Activated T-helper 2 cell treated with anti-CD3 and anti-CD28 coated beads, Interferon-gamma antibody, Interleukin-2, Interleukin-4, amounts not matched to agents 10 μg/mL and 5 μg/mL and 100 μg/mL, durations not matched to agents 14 hours and 24 hours and 36 hours (primary cell): ENCODE measurements around the gene TOX2. TPM values are rescaled to one million over a fixed set of nuclear protein-coding genes. Genes with fewer than 3 reads are reported as not detected.

ENCODE experiments used
- DNase-seq: peaks from one replicate; pipeline ENCODE4 v3.0.0; 2021; ENCODE audit warnings: low spot score
- H3K27ac Mint-ChIP-seq: one replicate; pipeline ENCODE4 v1.8.0; 2021; ENCODE audit warnings: mixed read lengths
- H3K27me3 Mint-ChIP-seq: one replicate; pipeline ENCODE4 v1.8.0; 2021; ENCODE audit warnings: low read depth, mixed read lengths
- H3K36me3 Mint-ChIP-seq: one replicate; pipeline ENCODE4 v1.8.0; 2021; ENCODE audit warnings: low read depth, mixed read lengths
- H3K4me1 Mint-ChIP-seq: one replicate; pipeline ENCODE4 v1.8.0; 2021; ENCODE audit warnings: low read depth, mixed read lengths
- H3K4me3 Mint-ChIP-seq: one replicate; pipeline ENCODE4 v1.8.0; 2021; ENCODE audit warnings: low read depth, mild to moderate bottlenecking, moderate library complexity, mixed read lengths
- H3K9me3 Mint-ChIP-seq: one replicate; pipeline ENCODE4 v1.8.0; 2021; ENCODE audit warnings: mixed read lengths
- intact Hi-C: fragments of 100-400 bp; cut with micrococcal nuclease; formaldehyde crosslinking; loops from one replicate; pipeline ENCODE4 v1.15.1; 2023
- total RNA-seq: library from RNA; stranded (reverse); gene quantifications from 2 replicates; pipeline ENCODE4 v1.2.3, GENCODE V29; 2022

The TOX2 gene
- total RNA-seq, 1 donor from 2014 or later = 2.4 TPM

- H3K9me3 Mint-ChIP-seq = no peaks in the 10 kb centered on the region
- no peak overlapping the region for H3K27ac Mint-ChIP-seq
- H3K27me3 Mint-ChIP-seq = peaks cover 7% of the 10 kb centered on the region
- no peaks in the 10 kb centered on the region for H3K36me3 Mint-ChIP-seq
- intact Hi-C loops = no loop called here
- no peak overlapping the region for H3K4me3 Mint-ChIP-seq
- DNase-seq = no peak
- peaks cover 3% of the 10 kb centered on the region for H3K4me1 Mint-ChIP-seq
Observed at GRCh38 chr20:44085616-44086434, 171.2 kb downstream of the TOX2 start.

GRCh38 chr20:44087051-44087856, 172.6 kb downstream of the TOX2 start:
- H3K36me3 Mint-ChIP-seq = no peaks in the 10 kb centered on the region

DNA sequence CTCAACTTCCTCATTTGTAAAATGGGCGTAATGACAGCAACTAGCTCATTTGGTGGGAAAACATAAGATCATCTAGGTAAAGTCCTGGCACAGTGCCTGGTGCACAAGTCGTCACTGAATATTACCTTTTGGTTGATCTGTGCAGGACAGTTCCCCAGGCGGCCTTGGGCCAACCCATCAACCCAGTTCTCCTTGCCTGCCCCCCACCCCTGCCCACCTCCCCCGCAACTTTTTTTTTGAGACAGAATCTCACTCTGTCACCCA, 173.1 kb downstream of the TOX2 start:
- H3K4me3 Mint-ChIP-seq = no peak overlapping the region
- intact Hi-C loops = no loop called here
- no peak for DNase-seq
- no peak overlapping the region for H3K27ac Mint-ChIP-seq
- H3K36me3 Mint-ChIP-seq = no peaks in the 10 kb centered on the region
- H3K9me3 Mint-ChIP-seq = no peaks in the 10 kb centered on the region
- peaks cover 7% of the 10 kb centered on the region for H3K27me3 Mint-ChIP-seq
- peaks cover 3% of the 10 kb centered on the region for H3K4me1 Mint-ChIP-seq

More at GRCh38 chr20:44087051-44087856, 172.6 kb downstream of the TOX2 start:
- DNase-seq = no peak
- intact Hi-C loops = no loop called here
- peaks cover 7% of the 10 kb centered on the region for H3K27me3 Mint-ChIP-seq
- no peaks in the 10 kb centered on the region for H3K9me3 Mint-ChIP-seq
- H3K4me1 Mint-ChIP-seq = peaks cover 3% of the 10 kb centered on the region
- H3K27ac Mint-ChIP-seq = no peak overlapping the region
- no peak overlapping the region for H3K4me3 Mint-ChIP-seq

- H3K4me3 Mint-ChIP-seq = no peak overlapping the region
Observed at GRCh38 chr20:44089987-44090674, 175.5 kb downstream of the TOX2 start.

GRCh38 chr20:44091026-44091425, 176.4 kb downstream of the TOX2 start:
- H3K9me3 Mint-ChIP-seq = no peaks in the 10 kb centered on the region
- H3K27me3 Mint-ChIP-seq = peaks cover 16% of the 10 kb centered on the region
- H3K4me3 Mint-ChIP-seq = no peak overlapping the region
- H3K4me1 Mint-ChIP-seq = peaks cover 4% of the 10 kb centered on the region
- intact Hi-C loops = loop anchor here (5.0 kb wide), 2 partner anchors 554 to 644 kb away; no protein-coding TSS in a partner anchor
- no peak overlapping the region for H3K27ac Mint-ChIP-seq
- no peaks in the 10 kb centered on the region for H3K36me3 Mint-ChIP-seq
- no peak for DNase-seq

More at GRCh38 chr20:44089987-44090674, 175.5 kb downstream of the TOX2 start:
- H3K9me3 Mint-ChIP-seq = no peaks in the 10 kb centered on the region
- H3K27me3 Mint-ChIP-seq = peaks cover 16% of the 10 kb centered on the region
- DNase-seq = no peak
- H3K36me3 Mint-ChIP-seq = no peaks in the 10 kb centered on the region
- H3K27ac Mint-ChIP-seq = no peak overlapping the region
- intact Hi-C loops = loop anchor here (5.0 kb wide), 2 partner anchors 553 to 643 kb away; no protein-coding TSS in a partner anchor
- peaks cover 4% of the 10 kb centered on the region for H3K4me1 Mint-ChIP-seq

- Mint-ChIP-seq H3K4me3 (no peak overlapping the region), H3K27me3 (peaks cover 11% of the 10 kb centered on the region), H3K9me3 (no peaks in the 10 kb centered on the region), H3K4me1 (peaks cover 4% of the 10 kb centered on the region), H3K36me3 (no peaks in the 10 kb centered on the region), H3K27ac (no peak overlapping the region)
- DNase-seq = no peak
- intact Hi-C loops = loop anchor here (5.0 kb wide), 2 partner anchors 555 to 645 kb away; no protein-coding TSS in a partner anchor
Observed at GRCh38 chr20:44092551-44093248, 178.0 kb downstream of the TOX2 start.

GRCh38 chr20:44093249-44093582, 178.6 kb downstream of the TOX2 start:
- Mint-ChIP-seq H3K4me1 (peaks cover 4% of the 10 kb centered on the region), H3K4me3 (no peak overlapping the region), H3K9me3 (no peaks in the 10 kb centered on the region), H3K27ac (no peak overlapping the region), H3K27me3 (peaks cover 11% of the 10 kb centered on the region), H3K36me3 (no peaks in the 10 kb centered on the region)
- DNase-seq = no peak
- intact Hi-C loops = loop anchor here (5.0 kb wide), 2 partner anchors 556 to 646 kb away; no protein-coding TSS in a partner anchor

- Mint-ChIP-seq H3K9me3 (no peaks in the 10 kb centered on the region), H3K36me3 (no peaks in the 10 kb centered on the region), H3K27me3 (peaks cover 16% of the 10 kb centered on the region), H3K4me1 (peaks cover 4% of the 10 kb centered on the region), H3K4me3 (no peak overlapping the region), H3K27ac (no peak overlapping the region)
- intact Hi-C loops = no loop called here
- DNase-seq = no peak
Observed at GRCh38 chr20:44095831-44096230, 181.2 kb downstream of the TOX2 start.

- H3K27me3 Mint-ChIP-seq = peaks cover 30% of the 10 kb centered on the region
- H3K4me1 Mint-ChIP-seq = peaks cover 4% of the 10 kb centered on the region
- H3K9me3 Mint-ChIP-seq = no peaks in the 10 kb centered on the region
- no peak overlapping the region for H3K27ac Mint-ChIP-seq
- H3K36me3 Mint-ChIP-seq = no peaks in the 10 kb centered on the region
- intact Hi-C loops = no loop called here
- no peak for DNase-seq
- no peak overlapping the region for H3K4me3 Mint-ChIP-seq
Observed at GRCh38 chr20:44097521-44098255, 183.0 kb downstream of the TOX2 start.

- H3K4me3 Mint-ChIP-seq = no peak overlapping the region
- intact Hi-C loops = no loop called here
- no peaks in the 10 kb centered on the region for H3K36me3 Mint-ChIP-seq
- DNase-seq = no peak
- H3K27ac Mint-ChIP-seq = no peak overlapping the region
- H3K27me3 Mint-ChIP-seq = peaks cover 30% of the 10 kb centered on the region
- H3K9me3 Mint-ChIP-seq = no peaks in the 10 kb centered on the region
- no peaks in the 10 kb centered on the region for H3K4me1 Mint-ChIP-seq
Observed at GRCh38 chr20:44098256-44098630, 183.6 kb downstream of the TOX2 start.

DNA sequence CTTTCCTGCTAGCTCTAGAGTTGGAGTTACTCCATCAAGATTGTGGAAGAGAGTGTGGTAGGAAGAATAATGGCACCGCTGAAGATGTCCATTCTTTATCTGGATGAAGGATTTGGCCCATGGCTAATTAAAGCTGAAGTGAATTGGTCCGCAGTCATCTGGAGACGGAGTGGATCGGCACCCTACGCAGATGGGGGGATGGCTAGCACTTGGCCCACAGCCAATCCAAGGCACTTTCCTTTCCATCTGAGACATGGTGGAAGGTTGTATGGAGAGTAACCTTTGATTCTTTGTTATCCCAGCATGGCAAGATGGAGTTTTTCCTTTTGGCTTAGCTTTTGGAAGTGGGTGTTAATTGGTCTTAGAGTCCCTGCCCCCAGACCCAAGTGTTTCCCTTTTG, 184.0 kb downstream of the TOX2 start:
- Mint-ChIP-seq H3K9me3 (no peaks in the 10 kb centered on the region), H3K36me3 (no peaks in the 10 kb centered on the region), H3K4me3 (no peak overlapping the region), H3K27ac (no peak overlapping the region), H3K4me1 (no peaks in the 10 kb centered on the region), H3K27me3 (peaks cover 31% of the 10 kb centered on the region)
- DNase-seq = no peak
- intact Hi-C loops = no loop called here

- no peaks in the 10 kb centered on the region for H3K4me1 Mint-ChIP-seq
- no peaks in the 10 kb centered on the region for H3K9me3 Mint-ChIP-seq
- no peak for DNase-seq
- H3K4me3 Mint-ChIP-seq = no peak overlapping the region
- peaks cover 34% of the 10 kb centered on the region for H3K27me3 Mint-ChIP-seq
- no peak overlapping the region for H3K27ac Mint-ChIP-seq
- no peaks in the 10 kb centered on the region for H3K36me3 Mint-ChIP-seq
- intact Hi-C loops = no loop called here
Observed at GRCh38 chr20:44099832-44100231, 185.2 kb downstream of the TOX2 start.
